Mesothelial cell of epicardium (in vitro differentiated cells): ENCODE data around the gene CLCN5. TPM values are rescaled to one million over a fixed set of nuclear protein-coding genes. Genes with fewer than 3 reads are reported as not detected.

ENCODE experiments used
- DNase-seq, 2 experiments: peaks; one replicate each; pipeline ENCODE4 v3.0.0; 2021; ENCODE audit warnings: low spot score in 2 of 2; ENCODE audit not compliant: unreplicated experiment in 2 of 2
- H3K27ac Mint-ChIP-seq: 2 replicates; pipeline ENCODE4 v1.8.0; 2021; ENCODE audit warnings: mixed read lengths
- H3K27me3 Mint-ChIP-seq: 2 replicates; pipeline ENCODE4 v1.8.0; 2021; ENCODE audit warnings: low read depth, mixed read lengths
- H3K36me3 Mint-ChIP-seq: 2 replicates; pipeline ENCODE4 v1.8.0; 2021; ENCODE audit warnings: mixed read lengths
- H3K4me1 Mint-ChIP-seq: 2 replicates; pipeline ENCODE4 v1.8.0; 2021; ENCODE audit warnings: mixed read lengths
- H3K4me3 Mint-ChIP-seq: 2 replicates; pipeline ENCODE4 v1.8.0; 2021; ENCODE audit warnings: mild to moderate bottlenecking, moderate library complexity, mixed read lengths
- H3K9me3 Mint-ChIP-seq: 2 replicates; pipeline ENCODE4 v1.8.0; 2021; ENCODE audit warnings: mixed read lengths
- total RNA-seq: library from RNA; stranded (reverse); gene quantifications from 3 replicates; pipeline ENCODE4 v1.2.1, GENCODE V29; 2021
- TF ChIP-seq, protein P1 (sequence below): fragments of 200-600 bp; sonication (generic); IDR thresholded peaks from one replicate; pipeline ENCODE4 v1.5.0; 2021; ENCODE audit warnings: antibody characterized with exemption; ENCODE audit not compliant: unreplicated experiment

CLCN5 gene
- total RNA-seq, 1 donor from 2014 or later: 52.0 TPM

DNA sequence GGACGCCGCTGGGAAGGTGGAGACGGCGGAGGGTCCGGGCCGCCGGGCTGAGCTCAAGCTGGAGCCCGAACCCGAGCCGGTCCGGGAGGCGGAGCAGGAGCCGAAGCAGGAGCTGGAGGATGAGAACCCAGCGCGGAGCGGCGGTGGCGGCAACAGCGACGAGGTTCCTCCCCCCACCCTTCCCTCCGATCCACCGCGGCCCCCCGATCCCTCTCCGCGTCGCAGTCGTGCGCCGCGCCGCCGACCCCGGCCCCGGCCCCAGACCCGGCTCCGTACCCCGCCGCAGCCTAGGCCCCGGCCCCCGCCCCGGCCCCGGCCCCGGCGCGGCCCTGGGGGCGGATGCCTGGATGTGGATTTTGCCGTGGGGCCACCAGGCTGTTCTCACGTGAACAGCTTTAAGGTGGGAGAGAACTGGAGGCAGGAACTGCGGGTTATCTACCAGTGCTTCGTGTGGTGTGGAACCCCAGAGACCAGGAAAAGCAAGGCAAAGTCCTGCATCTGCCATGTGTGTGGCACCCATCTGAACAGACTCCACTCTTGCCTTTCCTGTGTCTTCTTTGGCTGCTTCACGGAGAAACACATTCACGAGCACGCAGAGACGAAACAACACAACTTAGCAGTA lies 42.6 kb upstream of the CLCN5 start:
- TF ChIP-seq, protein P1, sequence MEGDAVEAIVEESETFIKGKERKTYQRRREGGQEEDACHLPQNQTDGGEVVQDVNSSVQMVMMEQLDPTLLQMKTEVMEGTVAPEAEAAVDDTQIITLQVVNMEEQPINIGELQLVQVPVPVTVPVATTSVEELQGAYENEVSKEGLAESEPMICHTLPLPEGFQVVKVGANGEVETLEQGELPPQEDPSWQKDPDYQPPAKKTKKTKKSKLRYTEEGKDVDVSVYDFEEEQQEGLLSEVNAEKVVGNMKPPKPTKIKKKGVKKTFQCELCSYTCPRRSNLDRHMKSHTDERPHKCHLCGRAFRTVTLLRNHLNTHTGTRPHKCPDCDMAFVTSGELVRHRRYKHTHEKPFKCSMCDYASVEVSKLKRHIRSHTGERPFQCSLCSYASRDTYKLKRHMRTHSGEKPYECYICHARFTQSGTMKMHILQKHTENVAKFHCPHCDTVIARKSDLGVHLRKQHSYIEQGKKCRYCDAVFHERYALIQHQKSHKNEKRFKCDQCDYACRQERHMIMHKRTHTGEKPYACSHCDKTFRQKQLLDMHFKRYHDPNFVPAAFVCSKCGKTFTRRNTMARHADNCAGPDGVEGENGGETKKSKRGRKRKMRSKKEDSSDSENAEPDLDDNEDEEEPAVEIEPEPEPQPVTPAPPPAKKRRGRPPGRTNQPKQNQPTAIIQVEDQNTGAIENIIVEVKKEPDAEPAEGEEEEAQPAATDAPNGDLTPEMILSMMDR: no peak
- Mint-ChIP-seq H3K9me3 (peaks cover 13% of the 10 kb centered on the region), H3K4me1 (peaks cover 32% of the 10 kb centered on the region), H3K36me3 (peaks cover 10% of the 10 kb centered on the region), H3K27ac (peak overlapping the region; percentile 84), H3K4me3 (peak overlapping the region; percentile 80), H3K27me3 (no peaks in the 10 kb centered on the region)
- DNase-seq: no peak

DNA sequence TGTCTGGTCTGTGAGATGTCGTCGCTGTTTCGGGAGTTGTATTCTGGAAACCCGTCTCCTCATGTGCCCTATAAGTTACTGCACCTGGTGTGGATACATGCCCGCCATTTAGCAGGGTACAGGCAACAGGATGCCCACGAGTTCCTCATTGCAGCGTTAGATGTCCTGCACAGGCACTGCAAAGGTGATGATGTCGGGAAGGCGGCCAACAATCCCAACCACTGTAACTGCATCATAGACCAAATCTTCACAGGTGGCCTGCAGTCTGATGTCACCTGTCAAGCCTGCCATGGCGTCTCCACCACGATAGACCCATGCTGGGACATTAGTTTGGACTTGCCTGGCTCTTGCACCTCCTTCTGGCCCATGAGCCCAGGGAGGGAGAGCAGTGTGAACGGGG lies 41.7 kb upstream of the CLCN5 start:
- no peaks in the 10 kb centered on the region for H3K27me3 Mint-ChIP-seq
- TF ChIP-seq, protein P1: no peak
- H3K27ac Mint-ChIP-seq: peak overlapping the region; percentile 84
- DNase-seq: no peak
- H3K9me3 Mint-ChIP-seq: peaks cover 9% of the 10 kb centered on the region
- peaks cover 10% of the 10 kb centered on the region for H3K36me3 Mint-ChIP-seq
- H3K4me1 Mint-ChIP-seq: peaks cover 32% of the 10 kb centered on the region
- peak overlapping the region; percentile 80 for H3K4me3 Mint-ChIP-seq

DNA sequence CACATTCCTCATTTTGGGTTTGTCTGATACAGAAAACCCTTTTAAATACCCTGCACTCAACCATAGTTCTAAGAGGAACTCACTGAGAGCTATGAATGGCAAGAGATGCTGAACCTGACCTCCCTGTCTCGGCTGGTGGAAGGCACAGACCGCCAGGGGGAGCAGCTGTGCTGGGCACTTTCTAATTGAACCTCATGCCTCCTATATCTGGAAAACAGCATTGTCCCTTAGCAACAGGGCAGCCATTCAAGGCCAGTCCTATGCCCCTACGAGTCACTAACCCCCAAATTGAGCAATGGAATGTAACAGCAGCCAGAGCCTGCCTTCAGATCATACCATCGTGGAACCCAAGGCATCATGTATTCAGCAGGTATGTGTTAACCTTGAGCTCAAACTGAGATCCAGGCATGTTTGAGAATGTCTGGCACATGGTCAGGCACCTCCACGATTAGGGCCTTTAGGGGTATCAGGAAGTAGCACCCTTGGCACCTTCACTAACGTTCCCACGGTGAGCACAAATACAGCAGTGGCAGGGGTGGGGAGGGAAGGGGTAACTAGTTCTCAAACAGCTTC lies 38.0 kb upstream of the CLCN5 start:
- peaks cover 12% of the 10 kb centered on the region for H3K36me3 Mint-ChIP-seq
- DNase-seq: peak in 1 of 2 experiments; percentile 52
- TF ChIP-seq, protein P1: peak; percentile 62
- peak overlapping the region; percentile 60 for H3K27ac Mint-ChIP-seq
- H3K9me3 Mint-ChIP-seq: peaks cover 13% of the 10 kb centered on the region
- no peaks in the 10 kb centered on the region for H3K27me3 Mint-ChIP-seq
- peaks cover 23% of the 10 kb centered on the region for H3K4me1 Mint-ChIP-seq
- peak overlapping the region; percentile 5 for H3K4me3 Mint-ChIP-seq

DNA sequence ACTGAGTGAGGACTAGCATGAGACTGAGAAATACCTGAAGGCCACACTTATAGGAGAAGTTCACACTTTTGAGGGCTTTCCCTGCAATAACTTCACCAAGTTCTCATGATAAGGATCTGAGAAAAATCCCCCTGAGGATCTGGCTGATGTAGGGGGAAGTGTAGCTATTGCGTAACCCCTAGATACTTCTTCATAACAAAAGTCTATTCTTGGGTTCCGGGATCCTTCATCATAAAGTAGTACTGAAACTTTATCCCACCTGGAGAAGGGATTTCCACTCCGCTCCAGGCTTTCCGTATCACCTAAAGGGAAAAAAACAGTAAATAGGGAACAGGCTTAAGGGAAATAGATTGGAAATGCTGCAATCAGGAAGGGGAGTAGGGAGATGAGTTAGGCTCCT lies 29.9 kb upstream of the CLCN5 start:
- Mint-ChIP-seq H3K36me3 (peaks cover 6% of the 10 kb centered on the region), H3K4me3 (no peak overlapping the region), H3K27ac (no peak overlapping the region), H3K27me3 (no peaks in the 10 kb centered on the region), H3K9me3 (peaks cover 55% of the 10 kb centered on the region), H3K4me1 (no peaks in the 10 kb centered on the region)
- TF ChIP-seq, protein P1: no peak
- DNase-seq: no peak

DNA sequence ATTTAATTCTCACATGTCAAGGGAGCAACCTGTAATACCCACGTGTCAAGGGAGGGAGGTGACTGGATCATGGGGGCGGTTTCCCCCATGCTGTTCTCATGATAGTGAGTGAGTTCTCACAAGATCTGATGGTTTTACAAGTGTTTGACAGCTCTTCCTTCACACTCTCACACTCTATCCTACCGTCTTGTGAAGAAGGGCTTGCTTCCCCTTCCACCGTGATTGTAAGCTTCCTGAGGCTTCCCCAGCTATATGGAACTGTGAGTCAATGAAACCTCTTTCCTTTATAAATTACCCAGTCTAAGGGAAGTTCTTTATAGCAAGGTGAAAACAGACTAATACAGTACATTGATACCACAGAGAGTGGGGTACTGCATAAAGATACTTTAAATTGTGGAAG lies 25.4 kb upstream of the CLCN5 start:
- H3K36me3 Mint-ChIP-seq: peaks cover 7% of the 10 kb centered on the region
- no peak for DNase-seq
- H3K27me3 Mint-ChIP-seq: no peaks in the 10 kb centered on the region
- TF ChIP-seq, protein P1: no peak
- no peak overlapping the region for H3K27ac Mint-ChIP-seq
- H3K4me1 Mint-ChIP-seq: peaks cover 30% of the 10 kb centered on the region
- no peak overlapping the region for H3K4me3 Mint-ChIP-seq
- peaks cover 43% of the 10 kb centered on the region for H3K9me3 Mint-ChIP-seq
